ENCODE measurements around the gene MASP1. TPM values are rescaled to one million over a fixed set of nuclear protein-coding genes. Genes with fewer than 3 reads are reported as not detected.
"Not testable (repeated sequence)": the region's sequence is repeated elsewhere in the genome, so short reads cannot be mapped to it uniquely, and the experiment has no call there.

The MASP1 gene
- total and polyA plus RNA-seq, 2 of the 4 experiments (the other 2 are of a cell fraction), result 13.1 to 16.2 TPM

DNA sequence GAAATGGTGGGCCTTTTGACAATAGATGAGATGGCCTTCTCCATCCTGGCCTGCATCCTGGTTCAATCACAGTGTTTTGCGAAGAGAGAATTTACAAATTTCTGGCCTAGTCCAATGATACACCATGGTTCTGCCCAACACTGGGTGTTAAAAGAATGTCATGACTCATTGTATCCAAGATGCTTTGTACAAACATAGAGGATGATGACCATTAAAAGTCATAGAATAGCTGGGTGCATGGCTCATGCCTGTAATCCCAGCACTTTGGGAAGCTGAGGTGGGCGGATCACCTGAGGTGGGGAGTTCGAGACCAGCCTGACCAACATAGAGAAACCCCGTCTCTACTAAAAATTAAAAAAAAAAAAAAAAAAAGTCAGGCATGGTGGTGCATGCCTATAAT, 52.7 kb downstream of the MASP1 start:
- H4K20me1 ChIP-seq (ENCODE audit: insufficient read depth, low read length); intact Hi-C loops (cut with micrococcal nuclease); H3K36me3 ChIP-seq (ENCODE audit: control insufficient read depth, insufficient read depth, low read length); H2BK20ac ChIP-seq (ENCODE audit: low read depth, low read length); H3K4me2 ChIP-seq (ENCODE audit: low read depth, low read length); POLR2A ChIA-PET (ENCODE audit: unreplicated experiment); H3K56ac ChIP-seq (ENCODE audit: extremely low read depth, insufficient read depth, low read length); H3K9ac ChIP-seq (ENCODE audit: low read depth, low read length); H3K18ac ChIP-seq (ENCODE audit: low read depth, low read length); H3K4ac ChIP-seq (ENCODE audit: low read depth, low read length); BruUV-seq (replicated peaks); CTCF ChIA-PET; H3K27ac ChIP-seq (ENCODE audit: insufficient read depth, low read length); H3K27me3 ChIP-seq (ENCODE audit: control insufficient read depth, insufficient read depth, low read length); H4K5ac ChIP-seq (ENCODE audit: low read depth, low read length); H3K4me3 ChIP-seq (ENCODE audit: insufficient read depth, low read depth, low read length); H2BK5ac ChIP-seq (ENCODE audit: low read depth, low read length, poor library complexity, severe bottlenecking); H3K79me1 ChIP-seq (ENCODE audit: low read depth in 1 of 2, low read length in 2 of 2); dilution Hi-C loops (cut with HindIII; ENCODE audit: low sequenced_read_pairs, unreplicated experiment); H4K8ac ChIP-seq (ENCODE audit: low read depth in 2 of 2, low read length in 2 of 2); H3K14ac ChIP-seq (replicated peaks; ENCODE audit: low read depth, low read length); H2BK15ac ChIP-seq (ENCODE audit: low read depth, low read length); H2AFZ ChIP-seq (replicated peaks; ENCODE audit: low read length, poor library complexity); H2AK5ac ChIP-seq (ENCODE audit: low read depth, low read length); H3K9me3 ChIP-seq (ENCODE audit: control insufficient read depth, insufficient read depth, low read length); H3K4me1 ChIP-seq (ENCODE audit: control insufficient read depth, insufficient read depth, low read length); H3K9me1 ChIP-seq (ENCODE audit: insufficient read depth, low read length); H3K23ac ChIP-seq (ENCODE audit: low read depth, low read length): not testable (repeated sequence)
- Histone ChIP-seq H2AK9ac (replicated peaks; ENCODE audit: low read depth, low read length, poor library complexity) (peak overlapping the region; percentile 23), H2BK120ac (ENCODE audit: low read depth, low read length) (peak overlapping the region; percentile 32; the same call in 1 of the 2 replicates), H4K91ac (ENCODE audit: insufficient read depth, low read depth, low read length) (0 out of 2 replicates have a peak overlapping the region, but pooled peaks have one; percentile 11)
- in situ Hi-C loops (cut with MboI; ENCODE audit: low sequenced_read_pairs), result loop anchor here (5.0 kb wide), 1 partner anchor 53 kb away; the partner anchor contains the start of gene MASP1
- peak; percentile 52 for ATAC-seq (ENCODE audit: low read depth)
- no CpG with 5 or more reads among the region's 4 CpGs for WGBS, 2 experiments (ENCODE audit: extremely low coverage in 2 of 2, insufficient read length in 1 of 2)
- peak; percentile 70 for DNase-seq
- TF ChIP-seq RCOR1 (IDR thresholded peaks at IDR 0.05; ENCODE audit: insufficient replicate concordance, low read length) (peak; percentile 76), FOS (IDR thresholded peaks at IDR 0.05; ENCODE audit: low read depth, low read length) (peak; percentile 24; the same call in 1 of the 2 replicates)

Measured in IMR-90 (cell line).